Left colon (tissue), 2 donors: ENCODE results near the gene KRTAP15-1. TPM values are rescaled to one million over a fixed set of nuclear protein-coding genes. Genes with fewer than 3 reads are reported as not detected.

Experiments
- ATAC-seq: fragments of 200-7000 bp; cut with Tn5 transposase; one replicate; pipeline ENCODE4 v1.9.1; 2020; ENCODE audit warnings: mild to moderate bottlenecking, moderate library complexity
- DNase-seq, 2 donors: peaks; one replicate each; pipeline ENCODE4 v3.0.0-alpha.2; 2020
- intact Hi-C, 2 donors: fragments of 100-400 bp; cut with DNase I in 1 of 2; cut with micrococcal nuclease in 1 of 2; formaldehyde crosslinking; loops; one replicate each; pipeline versions ENCODE4 v1.11.2 to v1.14.0; 2022; cut with DNase I, micrococcal nuclease
- long read RNA-seq: library from polyadenylated mRNA; unstranded; transcript quantifications from one replicate; pipeline ENCODE4 v2.0.0, GENCODE V29; 2021
- total RNA-seq, 2 donors: library from RNA; stranded (reverse); fragmentation: NEBNext Ultra II Directional; extraction: Animal tissue kit (Norgen Biotek cat#: 25700); gene quantifications; one replicate each; pipeline ENCODE4 v1.2.1, GENCODE V29; 2021
- donor health status: DM: no; HTN: no; CAD: no.
- donor health status: DM: yes; HTN: yes; CAD: no.

KRTAP15-1 gene, protein sequence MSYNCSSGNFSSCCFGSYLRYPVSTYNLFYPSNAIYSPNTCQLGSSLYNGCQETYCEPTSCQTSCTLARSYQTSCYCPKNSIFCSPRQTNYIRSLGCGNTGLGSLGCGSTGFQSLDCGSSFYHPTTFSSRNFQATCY
- not detected for total RNA-seq
- long read RNA-seq, result 0 reads

DNA sequence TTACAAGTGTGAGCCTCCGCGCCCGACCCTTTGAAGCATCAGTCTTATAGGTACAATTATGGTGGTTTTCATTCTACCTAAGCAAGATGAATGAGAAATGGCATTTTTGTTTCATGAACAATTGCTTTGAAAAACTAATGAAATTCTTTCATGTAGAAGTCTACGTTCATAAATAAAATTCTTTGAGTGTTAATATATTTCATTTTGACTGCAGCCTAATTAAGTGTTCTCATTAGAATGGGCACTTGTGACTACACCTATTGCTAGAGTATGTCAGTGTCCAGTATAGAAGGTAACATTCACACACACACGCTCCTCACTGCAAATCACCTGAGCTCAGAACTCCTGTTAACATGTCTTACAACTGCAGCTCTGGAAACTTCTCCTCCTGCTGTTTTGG, at the start of gene KRTAP15-1:
KRTAP15-1 (plus strand) TSS at position 301 of the 400 bp plus-strand sequence; CDS start at position 354, 53 bp downstream.
- DNase-seq, result no peak
- intact Hi-C loops, result no loop called here
- ATAC-seq, result no peak

DNA sequence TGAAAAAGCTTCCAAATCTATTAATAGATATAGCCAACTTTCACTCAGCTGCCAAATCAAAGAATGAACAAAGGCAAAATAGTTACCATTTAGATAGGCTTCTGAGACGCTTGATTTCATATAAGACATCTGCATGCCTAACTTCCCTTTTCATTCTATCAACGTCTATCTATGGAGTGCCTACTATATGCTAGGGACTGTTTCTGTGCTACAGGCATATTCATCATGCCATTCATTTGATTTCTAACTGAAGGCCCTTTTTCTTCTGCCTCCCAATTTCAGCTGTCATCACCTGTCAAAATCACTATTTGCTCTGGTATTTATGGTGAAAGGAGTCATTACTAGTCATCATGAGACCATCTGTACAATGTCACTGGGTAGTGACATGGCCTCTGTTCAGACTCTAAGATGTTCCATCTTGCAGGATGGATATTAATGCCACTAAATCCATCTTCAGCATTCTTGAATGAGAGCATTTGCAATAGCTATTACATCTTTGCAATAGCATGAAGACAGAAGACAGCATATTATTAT, 48.5 kb upstream of the KRTAP15-1 start:
- no peak for DNase-seq
- intact Hi-C loops, result no loop called here
- no peak for ATAC-seq

GRCh38 chr21:30395731-30396130, 44.3 kb upstream of the KRTAP15-1 start, which contains the start of gene KRTAP13-1:
Gene KRTAP13-1, plus strand, starts transcription at chr21:30396031. Its CDS starts 56 bp downstream, at chr21:30396087.
- no peak for ATAC-seq

GRCh38 chr21:30408782-30409494, 31.1 kb upstream of the KRTAP15-1 start:
- intact Hi-C loops, result no loop called here
- ATAC-seq, result peak; percentile 98

More at GRCh38 chr21:30395731-30396130, 44.3 kb upstream of the KRTAP15-1 start, which contains the start of gene KRTAP13-1:
- intact Hi-C loops, result no loop called here
- no peak for DNase-seq

DNA sequence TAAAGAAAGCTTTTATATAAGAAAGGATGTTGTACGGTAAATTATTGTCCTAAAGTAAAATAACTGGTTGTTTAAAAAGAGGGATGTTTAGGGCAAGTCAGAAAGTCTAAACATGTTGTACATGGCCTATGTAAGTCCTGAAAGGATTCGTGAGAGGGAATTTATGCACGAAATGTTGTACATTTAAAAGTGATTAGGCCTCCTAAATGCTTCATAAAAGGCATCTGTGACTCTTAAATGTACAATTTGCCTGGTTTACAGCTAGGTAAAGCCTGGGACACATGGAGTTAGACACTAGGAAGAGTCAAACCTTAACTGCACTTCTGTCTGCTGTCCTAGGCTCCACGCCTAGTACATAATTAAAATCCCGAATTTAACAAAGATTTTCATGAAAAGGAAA, 24.1 kb upstream of the KRTAP15-1 start:
- intact Hi-C loops, result no loop called here
- no peak for DNase-seq
- ATAC-seq, result no peak

More at GRCh38 chr21:30408782-30409494, 31.1 kb upstream of the KRTAP15-1 start:
- peak; percentile 39 to 46 for DNase-seq

- intact Hi-C loops, result no loop called here
- no peak for DNase-seq
- ATAC-seq, result no peak
These were observed 14.2 kb upstream of the KRTAP15-1 start, which contains the start of gene KRTAP13-3 for GRCh38 chr21:30425826-30426225. Gene KRTAP13-3, minus strand, starts transcription at chr21:30425926. Its CDS starts 14 bp downstream, at chr21:30425912.

DNA sequence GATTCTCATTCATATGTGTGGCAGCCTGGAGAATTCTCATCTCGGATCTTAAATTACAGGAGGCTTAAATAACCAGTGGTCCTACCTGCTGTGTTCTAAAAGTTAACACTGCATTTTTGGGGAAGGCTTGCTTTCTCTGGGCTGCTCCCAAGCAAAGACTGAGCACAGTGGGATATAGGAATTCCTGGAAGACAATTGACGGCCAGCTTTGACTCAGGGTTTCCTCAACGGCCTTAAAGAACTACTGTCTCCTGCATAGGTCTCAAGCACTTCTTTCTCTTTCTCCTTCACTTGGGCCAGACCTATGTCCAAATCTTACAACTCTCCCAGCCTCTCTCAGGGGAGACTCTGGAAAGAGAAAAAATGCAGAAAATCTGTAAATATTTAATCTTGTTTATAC, 13.3 kb upstream of the KRTAP15-1 start:
- intact Hi-C loops, result no loop called here
- DNase-seq, result no peak
- no peak for ATAC-seq

GRCh38 chr21:30430170-30430655, 9.9 kb upstream of the KRTAP15-1 start, which contains the start of gene KRTAP13-4:
Gene KRTAP13-4, plus strand, starts transcription at chr21:30430220. Its CDS starts 56 bp downstream, at chr21:30430276.
- intact Hi-C loops, result no loop called here
- DNase-seq (no peak), ATAC-seq (no peak)

DNA sequence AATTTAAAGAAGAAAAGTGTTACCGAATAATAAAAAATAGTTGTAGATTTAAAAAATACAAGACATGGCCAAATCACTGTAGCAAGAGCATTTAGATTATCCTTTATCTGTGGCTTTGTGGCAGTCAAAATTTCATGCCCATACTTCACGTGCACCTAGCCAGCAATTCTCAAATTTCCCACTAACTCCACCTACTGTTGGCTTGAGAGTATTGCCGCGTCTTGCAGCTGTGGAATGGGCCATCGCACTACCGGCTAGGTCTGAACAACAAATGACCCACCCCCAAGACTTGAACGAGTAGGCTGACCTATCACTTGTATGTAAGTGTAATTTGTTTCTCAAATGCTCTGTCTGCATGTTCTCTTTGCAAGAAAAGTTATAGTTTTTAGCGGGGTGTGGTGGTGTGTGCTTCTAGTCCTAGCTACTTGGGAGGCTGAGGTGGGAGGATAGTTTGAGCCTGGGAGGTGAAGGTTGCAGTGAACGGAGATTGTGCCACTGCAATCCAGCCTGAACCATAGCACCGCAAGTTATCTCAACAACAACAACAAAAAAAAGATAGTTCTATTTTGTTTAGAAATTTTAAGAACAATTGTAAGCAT, 5.9 kb upstream of the KRTAP15-1 start:
- ATAC-seq (peak; percentile 64), DNase-seq (no peak)
- intact Hi-C loops, result no loop called here

- intact Hi-C loops, result no loop called here
- no peak for ATAC-seq
- no peak for DNase-seq
These were observed 3.0 kb upstream of the KRTAP15-1 start for GRCh38 chr21:30437010-30437565.

- ATAC-seq, result no peak
- DNase-seq, result no peak
- intact Hi-C loops, result no loop called here
These were observed 3.2 kb downstream of the KRTAP15-1 start for GRCh38 chr21:30443226-30443625.

- ATAC-seq (no peak), DNase-seq (no peak)
- intact Hi-C loops, result no loop called here
These were observed 4.1 kb downstream of the KRTAP15-1 start for GRCh38 chr21:30444204-30444603.

GRCh38 chr21:30447056-30447455, 7.0 kb downstream of the KRTAP15-1 start:
- DNase-seq (no peak), ATAC-seq (no peak)
- intact Hi-C loops, result no loop called here

DNA sequence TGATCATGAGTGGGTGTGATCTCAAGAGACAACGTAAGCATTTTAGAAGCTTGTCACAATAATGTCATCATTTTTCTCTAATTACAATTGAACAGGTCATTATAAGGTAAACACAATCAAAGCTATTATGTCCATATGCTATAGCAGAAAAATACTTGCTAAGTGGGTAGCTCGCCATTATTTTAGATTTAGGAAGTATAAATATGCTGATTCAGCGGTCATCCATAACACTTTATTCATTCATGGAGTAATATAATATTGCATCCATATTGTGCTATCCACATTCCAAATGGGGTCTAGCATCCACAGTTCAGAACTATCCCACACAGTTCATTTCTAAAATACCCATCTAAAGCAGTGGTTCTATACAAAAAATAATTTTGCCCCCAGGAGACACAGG, 8.4 kb downstream of the KRTAP15-1 start:
- DNase-seq (no peak), ATAC-seq (no peak)
- intact Hi-C loops, result no loop called here

DNA sequence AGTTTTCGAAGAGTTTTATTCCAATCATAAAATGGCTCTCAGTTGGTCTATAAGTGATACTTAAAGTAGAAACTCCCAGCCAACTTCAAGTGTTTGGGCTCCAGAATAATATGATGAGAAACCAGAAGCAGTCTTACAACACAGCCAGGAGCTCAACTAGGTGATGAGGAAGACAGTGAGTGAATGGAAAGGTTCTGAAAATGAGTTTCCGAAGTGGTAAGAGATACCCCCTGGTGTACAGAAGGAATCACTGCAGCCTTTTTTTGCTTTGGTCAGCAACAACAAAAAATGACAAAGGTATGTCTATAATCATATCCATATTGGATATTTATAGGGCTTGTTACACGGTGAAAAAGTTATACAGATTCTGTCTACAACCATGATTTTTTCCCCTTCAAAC, 23.6 kb downstream of the KRTAP15-1 start:
- intact Hi-C loops, result no loop called here
- DNase-seq (no peak), ATAC-seq (no peak)

DNA sequence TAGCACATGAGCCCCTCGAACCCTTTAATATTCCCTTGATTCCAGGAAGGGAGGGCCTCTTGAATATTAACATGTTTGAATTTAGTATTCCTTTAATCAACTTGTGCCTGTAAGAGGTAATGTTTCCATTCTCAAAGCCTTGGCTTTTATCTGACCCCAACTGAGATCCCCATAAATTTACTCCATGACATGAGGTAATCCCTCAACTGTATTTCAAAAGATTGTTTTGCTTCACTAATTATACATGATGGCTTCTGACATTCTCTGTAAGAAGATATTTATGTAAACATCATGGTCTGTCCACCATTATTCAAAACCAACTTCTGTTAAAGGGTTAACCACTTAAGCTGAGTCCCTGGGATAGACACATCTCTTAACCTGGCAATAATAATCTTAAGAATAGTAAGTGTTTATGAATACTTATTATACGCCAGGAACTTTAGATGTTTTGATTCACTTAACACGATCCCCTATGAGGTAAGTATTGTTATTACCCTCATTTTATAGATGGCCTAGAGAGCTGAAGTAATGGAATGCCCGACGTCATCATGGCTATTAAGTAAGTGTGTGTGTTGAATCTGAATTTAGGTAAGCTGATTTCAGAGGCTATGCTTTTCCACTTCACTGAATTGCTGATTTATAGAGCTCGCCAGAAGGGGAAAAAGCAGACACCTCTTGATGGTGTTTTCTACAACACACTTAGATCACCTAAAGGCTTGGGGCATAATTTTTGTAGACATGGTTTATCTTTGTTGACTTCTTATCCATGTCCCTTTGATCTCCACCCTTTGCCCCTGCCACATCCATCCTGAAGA, 29.0 kb downstream of the KRTAP15-1 start:
- ATAC-seq (no peak), DNase-seq (no peak)
- intact Hi-C loops, result no loop called here

DNA sequence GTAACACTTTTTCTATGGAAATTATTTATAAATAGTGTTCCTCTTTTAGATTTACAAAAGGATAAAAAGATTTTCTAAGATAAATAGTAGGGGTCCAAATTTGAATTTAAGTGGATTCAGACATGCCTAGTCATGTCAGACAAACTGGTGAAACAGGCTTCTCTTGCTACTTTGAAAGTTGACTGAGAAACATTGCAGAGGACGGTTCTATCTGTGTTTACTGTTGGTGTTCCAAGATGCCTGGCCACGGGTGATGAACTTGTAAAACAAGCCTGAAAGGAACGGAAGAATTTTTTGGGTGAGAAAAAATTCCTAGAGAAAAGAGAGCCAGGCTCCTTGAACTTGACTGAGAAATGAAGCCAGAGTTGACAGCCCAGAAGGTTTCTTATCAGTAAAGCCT, 37.9 kb downstream of the KRTAP15-1 start:
- DNase-seq (no peak), ATAC-seq (no peak)
- intact Hi-C loops, result no loop called here

- ATAC-seq (no peak), DNase-seq (no peak)
- intact Hi-C loops, result no loop called here
These were observed 39.2 kb downstream of the KRTAP15-1 start for GRCh38 chr21:30479259-30479658.
